OCI-LY7 (cell line): ENCODE results near the gene BMI1. TPM values are rescaled to one million over a fixed set of nuclear protein-coding genes. Genes with fewer than 3 reads are reported as not detected.

Experiments
- BruUV-seq: library from RNA; stranded (reverse); fragments of 400-500 nt; replicated peaks from 2 replicates; lab custom pipeline; 2021; lab: Mats Ljungman, UMichigan
- CTCF ChIA-PET: fragments of 300-600 bp; sonication (Branson Sonifier 250); formaldehyde crosslinking; loops from one replicate; lab custom pipeline; 2022; ENCODE audit warnings: antibody characterized with exemption; ENCODE audit not compliant: unreplicated experiment; lab: Charles Lee
- POLR2A ChIA-PET: fragments of 300-600 bp; sonication (Branson Sonifier 250); formaldehyde crosslinking; loops from one replicate; lab custom pipeline; 2022; ENCODE audit warnings: antibody characterized with exemption; lab: Charles Lee
- DNase-seq: peaks from one replicate; pipeline ENCODE4 v3.0.0-alpha.2; 2015; ENCODE audit warnings: low spot score
- H2AFZ ChIP-seq: fragments of 200-600 bp; sonication (generic), shearing (Covaris generic); 2 replicates; pipeline ENCODE4 v1.6.1; 2014; ENCODE audit warnings: mild to moderate bottlenecking, antibody characterized with exemption, low read length, moderate library complexity
- H3K27ac ChIP-seq: fragments of 200-600 bp; sonication (generic); 2 replicates; pipeline ENCODE4 v1.5.1; 2014; ENCODE audit warnings: mixed run types, low read depth, mild to moderate bottlenecking, moderate library complexity, low read length, inconsistent platforms; ENCODE audit not compliant: poor library complexity, severe bottlenecking
- H3K36me3 ChIP-seq: fragments of 200-600 bp; sonication (generic); 2 replicates; pipeline ENCODE4 v1.6.1; 2014; ENCODE audit warnings: mild to moderate bottlenecking, antibody characterized with exemption, low read length, moderate library complexity, mixed read lengths; ENCODE audit not compliant: insufficient read depth
- H3K4me1 ChIP-seq: fragments of 200-600 bp; sonication (generic); 2 replicates; pipeline ENCODE4 v1.5.1; 2014; ENCODE audit warnings: mild to moderate bottlenecking, low read length; ENCODE audit not compliant: insufficient read depth, poor library complexity, severe bottlenecking
- H3K4me2 ChIP-seq: fragments of 200-600 bp; sonication (generic); 2 replicates; pipeline ENCODE4 v1.6.1; 2014; ENCODE audit warnings: mild to moderate bottlenecking, low read length
- H3K4me3 ChIP-seq: fragments of 200-600 bp; sonication (generic); 2 replicates; pipeline ENCODE4 v1.5.1; 2014; ENCODE audit warnings: mild to moderate bottlenecking, low read depth, low read length; ENCODE audit not compliant: poor library complexity, severe bottlenecking
- H3K79me2 ChIP-seq: fragments of 200-600 bp; sonication (generic); 2 replicates; pipeline ENCODE4 v1.6.1; 2016; ENCODE audit warnings: low read depth, mild to moderate bottlenecking, low read length, moderate library complexity, mixed read lengths; ENCODE audit not compliant: insufficient read depth
- H3K9me2 ChIP-seq: fragments of 200-600 bp; sonication (generic); 2 replicates; pipeline ENCODE4 v1.6.1; 2016; ENCODE audit warnings: mild to moderate bottlenecking, low read length, mixed read lengths; ENCODE audit not compliant: insufficient read depth
- H3K9me3 ChIP-seq: fragments of 200-600 bp; sonication (generic); 2 replicates; pipeline ENCODE4 v1.6.1; 2014; ENCODE audit warnings: mild to moderate bottlenecking, mixed run types, low read length, mixed read lengths
- H4K20me1 ChIP-seq: fragments of 200-600 bp; sonication (generic); 2 replicates; pipeline ENCODE4 v1.6.1; 2014; ENCODE audit warnings: mild to moderate bottlenecking, antibody characterized with exemption, low read length, moderate library complexity, mixed read lengths; ENCODE audit not compliant: insufficient read depth
- EZH2phosphoT487 ChIP-seq: fragments of 200-600 bp; sonication (generic); IDR thresholded peaks from 2 replicates; pipeline ENCODE4 v1.6.1; 2018; ENCODE audit warnings: low read depth, borderline replicate concordance, mild to moderate bottlenecking, mixed run types, antibody characterized with exemption, low read length, moderate library complexity, mixed read lengths
- intact Hi-C: fragments of 100-400 bp; cut with micrococcal nuclease; formaldehyde crosslinking; loops from one replicate; pipeline ENCODE4 v1.10.0; 2022; ENCODE audit not compliant: unreplicated experiment
- total RNA-seq, 2 experiments: library from RNA; depleted of rRNA in 1 of 2; stranded (reverse); fragments of >200 nt in 1 of 2; shearing (Covaris generic) in 1 of 2; gene quantifications; 2 replicates each; pipeline ENCODE4 v1.2.3, GENCODE V29; 2014 to 2022
- TF ChIP-seq, protein P1 (sequence below): fragments of 200-600 bp; sonication (generic); conservative IDR thresholded peaks from 2 replicates; pipeline ENCODE4 v1.5.1; 2014; ENCODE audit warnings: mild to moderate bottlenecking, antibody characterized with exemption, low read length, moderate library complexity, mixed read lengths

The BMI1 gene
- total RNA-seq, 2 experiments from 2014 or later, result 7.4 to 17.8 TPM

DNA sequence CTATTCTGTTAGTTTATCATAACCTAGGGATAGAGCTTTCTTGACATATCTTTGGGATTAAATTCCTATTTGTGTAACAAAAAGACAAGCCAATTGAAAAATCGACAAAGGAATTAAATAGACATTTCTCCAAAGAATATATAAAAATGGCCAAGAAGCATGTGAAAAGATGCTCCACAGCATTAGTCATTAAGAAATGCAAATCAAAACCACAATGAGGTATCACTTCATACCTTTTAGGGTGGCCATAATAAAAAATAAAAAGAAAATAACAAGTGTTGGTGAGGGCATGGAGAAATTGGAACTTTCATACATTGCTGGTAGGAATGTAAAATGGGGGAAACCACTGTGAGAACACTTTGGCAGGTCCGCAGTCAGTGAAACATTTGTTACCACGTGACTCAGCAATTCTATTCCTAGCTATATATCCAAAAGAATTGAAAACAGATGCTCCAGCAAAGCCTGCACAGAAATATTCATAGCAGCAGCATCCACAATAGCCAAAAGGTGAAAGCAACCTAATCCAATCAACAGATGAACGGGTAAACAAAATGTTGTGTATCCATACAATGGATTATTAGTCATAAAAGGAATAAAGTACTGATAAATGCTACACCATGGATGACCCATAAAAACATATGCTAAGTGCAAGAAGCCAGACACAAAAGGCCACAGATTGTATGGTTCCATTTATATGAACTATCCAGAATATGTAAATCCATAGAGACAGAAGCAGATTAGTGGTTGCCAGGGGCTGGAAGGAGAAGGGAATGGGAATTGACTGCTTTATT, 44.9 kb downstream of the BMI1 start:
- no peaks in the 10 kb centered on the region for H3K79me2 ChIP-seq
- CTCF ChIA-PET, result no interaction called here
- peaks cover 8% of the 10 kb centered on the region for H3K4me1 ChIP-seq
- H3K4me3 ChIP-seq, result no peak overlapping the region
- TF ChIP-seq EZH2phosphoT487, result no peak
- TF ChIP-seq, protein P1, sequence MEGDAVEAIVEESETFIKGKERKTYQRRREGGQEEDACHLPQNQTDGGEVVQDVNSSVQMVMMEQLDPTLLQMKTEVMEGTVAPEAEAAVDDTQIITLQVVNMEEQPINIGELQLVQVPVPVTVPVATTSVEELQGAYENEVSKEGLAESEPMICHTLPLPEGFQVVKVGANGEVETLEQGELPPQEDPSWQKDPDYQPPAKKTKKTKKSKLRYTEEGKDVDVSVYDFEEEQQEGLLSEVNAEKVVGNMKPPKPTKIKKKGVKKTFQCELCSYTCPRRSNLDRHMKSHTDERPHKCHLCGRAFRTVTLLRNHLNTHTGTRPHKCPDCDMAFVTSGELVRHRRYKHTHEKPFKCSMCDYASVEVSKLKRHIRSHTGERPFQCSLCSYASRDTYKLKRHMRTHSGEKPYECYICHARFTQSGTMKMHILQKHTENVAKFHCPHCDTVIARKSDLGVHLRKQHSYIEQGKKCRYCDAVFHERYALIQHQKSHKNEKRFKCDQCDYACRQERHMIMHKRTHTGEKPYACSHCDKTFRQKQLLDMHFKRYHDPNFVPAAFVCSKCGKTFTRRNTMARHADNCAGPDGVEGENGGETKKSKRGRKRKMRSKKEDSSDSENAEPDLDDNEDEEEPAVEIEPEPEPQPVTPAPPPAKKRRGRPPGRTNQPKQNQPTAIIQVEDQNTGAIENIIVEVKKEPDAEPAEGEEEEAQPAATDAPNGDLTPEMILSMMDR, result no peak
- POLR2A ChIA-PET, result interaction anchor here (1.5 kb wide), 1 partner anchor 16 kb away, joined by 4 read pairs; no protein-coding TSS in a partner anchor
- H4K20me1 ChIP-seq, result no peaks in the 10 kb centered on the region
- intact Hi-C loops, result no loop called here
- no peaks in the 10 kb centered on the region for H3K9me2 ChIP-seq
- H3K9me3 ChIP-seq, result no peaks in the 10 kb centered on the region
- H2AFZ ChIP-seq, result no peak overlapping the region
- BruUV-seq, result no TSS peak
- H3K36me3 ChIP-seq, result no peaks in the 10 kb centered on the region
- no peak for DNase-seq
- H3K4me2 ChIP-seq, result no peak overlapping the region
- H3K27ac ChIP-seq, result no peak overlapping the region

GRCh38 chr10:22366435-22366703, 45.5 kb downstream of the BMI1 start:
- POLR2A ChIA-PET, result no interaction called here
- BruUV-seq, result no TSS peak
- CTCF ChIA-PET, result no interaction called here

DNA sequence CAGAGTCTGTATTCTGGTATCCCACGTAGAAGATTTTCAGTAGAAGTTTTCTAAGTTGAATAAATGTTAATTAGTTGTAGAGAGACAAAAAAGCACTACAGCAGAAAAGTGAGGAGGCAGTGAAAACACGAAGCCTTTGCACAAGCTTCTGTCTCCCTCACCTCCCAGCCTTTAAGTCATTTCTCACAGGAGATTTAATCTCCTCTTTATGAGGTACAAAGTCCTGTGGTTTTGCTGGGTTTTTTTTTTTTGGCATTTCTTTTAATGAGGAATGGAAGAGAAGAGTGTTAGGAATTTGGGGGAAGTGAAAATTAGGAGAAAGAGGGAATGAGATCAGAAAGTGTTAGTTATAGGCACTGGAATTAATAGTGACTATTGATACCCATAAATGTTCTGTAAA, 45.9 kb downstream of the BMI1 start:
- Histone ChIP-seq H3K4me2 (no peak overlapping the region), H3K27ac (no peak overlapping the region), H3K4me1 (peaks cover 9% of the 10 kb centered on the region), H3K4me3 (no peak overlapping the region), H4K20me1 (no peaks in the 10 kb centered on the region), H3K36me3 (no peaks in the 10 kb centered on the region), H2AFZ (no peak overlapping the region), H3K9me3 (no peaks in the 10 kb centered on the region), H3K9me2 (no peaks in the 10 kb centered on the region), H3K79me2 (no peaks in the 10 kb centered on the region)
- ChIA-PET CTCF (no interaction called here), POLR2A (interaction anchor here (0.5 kb wide), 1 partner anchor 566 kb away, joined by 3 read pairs; no protein-coding TSS in a partner anchor)
- TF ChIP-seq, protein P1, result no peak
- TF ChIP-seq EZH2phosphoT487, result no peak
- DNase-seq, result no peak
- intact Hi-C loops, result no loop called here
- BruUV-seq, result no TSS peak

More at GRCh38 chr10:22366435-22366703, 45.5 kb downstream of the BMI1 start:
- Histone ChIP-seq H3K9me3 (no peaks in the 10 kb centered on the region), H3K36me3 (no peaks in the 10 kb centered on the region), H2AFZ (no peak overlapping the region), H4K20me1 (no peaks in the 10 kb centered on the region), H3K4me1 (peaks cover 9% of the 10 kb centered on the region), H3K4me2 (no peak overlapping the region), H3K27ac (no peak overlapping the region), H3K4me3 (no peak overlapping the region), H3K9me2 (no peaks in the 10 kb centered on the region), H3K79me2 (no peaks in the 10 kb centered on the region)
- no peak for DNase-seq
- intact Hi-C loops, result no loop called here
- TF ChIP-seq, protein P1, result no peak
- no peak for TF ChIP-seq EZH2phosphoT487
